Activated naive CD4-positive, alpha-beta T cell treated with anti-CD3 and anti-CD28 coated beads, Interleukin-2, amount 10 ng/mL, durations not matched to agents 7 days and 5 days (primary cell): Measurements from ENCODE around the gene WBP4.
"Not testable (repeated sequence)": the region's sequence is repeated elsewhere in the genome, so short reads cannot be mapped to it uniquely, and the experiment has no call there.

Experiments
- CTCF ChIA-PET: fragments of 350-600 bp; sonication (Branson Sonifier 250); formaldehyde crosslinking; loops from one replicate; lab custom pipeline; 2021; ENCODE audit warnings: antibody characterized with exemption; lab: Charles Lee
- DNase-seq: peaks from one replicate; pipeline ENCODE4 v3.0.0-alpha.2; 2020
- H3K27ac Mint-ChIP-seq: one replicate; pipeline ENCODE4 v1.8.0; 2021; ENCODE audit warnings: mild to moderate bottlenecking, moderate library complexity, mixed read lengths
- H3K27me3 Mint-ChIP-seq: one replicate; pipeline ENCODE4 v1.8.0; 2021; ENCODE audit warnings: mild to moderate bottlenecking, mixed read lengths
- H3K36me3 Mint-ChIP-seq: one replicate; pipeline ENCODE4 v1.8.0; 2021; ENCODE audit warnings: mixed read lengths
- H3K4me1 Mint-ChIP-seq: one replicate; pipeline ENCODE4 v1.8.0; 2021; ENCODE audit warnings: mixed read lengths
- H3K4me3 Mint-ChIP-seq: one replicate; pipeline ENCODE4 v1.8.0; 2021; ENCODE audit warnings: mild to moderate bottlenecking, moderate library complexity, mixed read lengths
- H3K9me3 Mint-ChIP-seq: one replicate; pipeline ENCODE4 v1.8.0; 2021; ENCODE audit warnings: mixed read lengths

WBP4 gene

DNA sequence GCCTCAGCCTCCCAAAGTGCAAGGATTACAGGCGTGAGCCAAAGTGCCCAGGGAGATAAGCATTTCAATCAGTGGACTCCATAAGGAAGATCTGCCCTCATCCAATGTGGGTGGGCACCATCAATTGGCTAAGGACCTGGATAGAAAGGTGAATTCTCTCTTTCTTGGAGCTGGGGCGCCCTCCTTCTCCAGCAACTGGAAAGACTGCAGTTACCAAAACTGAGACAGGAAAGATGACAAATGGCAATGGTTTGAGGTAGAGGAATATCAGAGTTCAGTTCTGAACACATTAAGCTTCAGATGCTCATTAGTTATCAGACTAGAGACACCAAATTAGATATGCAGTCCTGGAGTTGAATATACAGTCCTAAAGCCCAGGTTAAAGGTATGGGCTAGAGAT lies 31.7 kb upstream of the WBP4 start:
- H3K9me3 Mint-ChIP-seq = no peaks in the 10 kb centered on the region
- H3K27ac Mint-ChIP-seq = no peak overlapping the region
- H3K36me3 Mint-ChIP-seq = peaks cover 4% of the 10 kb centered on the region
- H3K27me3 Mint-ChIP-seq = no peaks in the 10 kb centered on the region
- DNase-seq = peak; percentile 34
- CTCF ChIA-PET = interaction anchor here (0.6 to 3.4 kb wide), 13 partner anchors 9 to 361 kb away, joined by 3 to 26 read pairs (median 5); partner anchors contain the start of genes ELF1 and SLC25A15
- no peak overlapping the region for H3K4me3 Mint-ChIP-seq
- peaks cover 24% of the 10 kb centered on the region for H3K4me1 Mint-ChIP-seq

DNA sequence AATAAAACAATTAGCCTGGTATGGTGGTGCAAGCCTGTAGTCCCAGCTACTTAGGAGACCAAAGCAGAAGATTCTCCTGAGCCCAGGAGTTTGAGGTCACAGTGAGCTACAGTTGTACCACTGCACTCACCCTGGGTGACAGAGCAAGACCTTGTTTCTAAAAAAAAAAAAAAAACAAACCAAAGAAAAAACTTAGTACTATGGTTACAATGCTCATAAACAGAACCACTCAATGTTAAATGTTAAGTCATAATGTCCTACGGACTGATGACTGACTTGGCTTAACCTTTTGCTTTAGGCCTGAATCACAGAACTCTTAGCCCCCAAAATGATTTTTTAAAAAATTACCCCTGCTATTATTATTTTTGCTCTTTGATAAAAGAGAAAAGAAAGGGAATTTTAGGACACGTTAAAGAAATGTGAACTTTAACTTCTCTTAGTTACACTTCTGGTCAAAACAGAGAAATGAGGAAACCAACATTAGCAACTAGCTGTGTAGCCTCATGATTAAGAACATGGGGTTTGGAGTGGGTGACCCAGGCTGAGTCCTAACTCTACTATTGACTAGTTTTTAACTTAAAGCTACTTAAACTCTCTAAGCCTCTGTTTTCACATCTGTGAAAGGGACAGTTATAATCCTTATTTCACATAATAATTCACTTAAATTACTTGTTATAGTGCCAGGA lies 28.5 kb upstream of the WBP4 start:
- H3K36me3 Mint-ChIP-seq = no peaks in the 10 kb centered on the region
- no peaks in the 10 kb centered on the region for H3K27me3 Mint-ChIP-seq
- peaks cover 9% of the 10 kb centered on the region for H3K4me1 Mint-ChIP-seq
- CTCF ChIA-PET = interaction anchor here (0.7 to 1.5 kb wide), 2 partner anchors 13 to 14 kb away, joined by 3 to 4 read pairs; partner anchors contain the start of gene ELF1
- H3K4me3 Mint-ChIP-seq = no peak overlapping the region
- no peak overlapping the region for H3K27ac Mint-ChIP-seq
- no peaks in the 10 kb centered on the region for H3K9me3 Mint-ChIP-seq
- DNase-seq = no peak

DNA sequence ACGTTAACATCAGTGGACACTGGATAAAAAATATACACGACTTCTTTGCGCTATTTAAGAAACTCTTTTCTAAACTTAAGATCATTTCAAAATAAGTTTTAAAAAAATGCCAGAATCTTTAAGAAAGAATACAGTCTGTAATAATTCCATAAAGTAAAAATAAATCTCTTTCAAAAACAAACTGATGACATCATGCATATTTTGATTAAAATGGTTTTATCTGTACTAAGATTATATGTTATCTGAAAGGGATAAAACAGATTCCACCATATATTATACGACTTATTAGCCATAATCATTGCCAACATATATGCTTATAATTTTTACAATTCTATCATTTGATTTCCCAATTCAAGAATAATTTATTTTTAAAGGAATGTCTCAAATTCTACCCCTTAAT lies 26.9 kb upstream of the WBP4 start:
- Mint-ChIP-seq H3K4me1 (peaks cover 9% of the 10 kb centered on the region), H3K4me3 (no peak overlapping the region), H3K27ac (no peak overlapping the region), H3K9me3 (no peaks in the 10 kb centered on the region), H3K27me3 (no peaks in the 10 kb centered on the region), H3K36me3 (no peaks in the 10 kb centered on the region)
- no peak for DNase-seq
- CTCF ChIA-PET = interaction anchor here (1.5 kb wide), 1 partner anchor 15 kb away, joined by 3 read pairs; the partner anchor contains the start of gene ELF1

DNA sequence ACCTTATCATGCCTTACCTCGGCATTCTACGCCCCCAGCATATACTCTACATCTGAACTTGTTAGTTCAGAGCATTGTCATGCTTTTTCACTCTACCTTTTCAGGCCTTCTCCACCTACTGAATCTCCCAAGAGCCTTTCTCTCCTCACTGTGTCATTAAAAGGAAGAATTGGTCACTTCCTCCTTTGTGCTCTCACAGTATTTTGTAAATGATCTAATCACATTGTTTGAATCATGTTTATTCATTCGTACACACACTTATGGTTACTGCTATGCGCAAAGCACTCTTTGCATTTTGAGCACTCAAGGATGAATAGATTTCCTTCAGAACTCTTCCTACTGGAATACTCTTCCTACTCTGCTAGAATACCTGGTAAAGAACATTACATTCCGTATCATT lies 26.4 kb upstream of the WBP4 start:
- H3K27ac Mint-ChIP-seq = no peak overlapping the region
- no peak overlapping the region for H3K4me3 Mint-ChIP-seq
- CTCF ChIA-PET = no interaction called here
- H3K27me3 Mint-ChIP-seq = no peaks in the 10 kb centered on the region
- DNase-seq = no peak
- no peaks in the 10 kb centered on the region for H3K36me3 Mint-ChIP-seq
- peaks cover 4% of the 10 kb centered on the region for H3K4me1 Mint-ChIP-seq
- H3K9me3 Mint-ChIP-seq = no peaks in the 10 kb centered on the region

DNA sequence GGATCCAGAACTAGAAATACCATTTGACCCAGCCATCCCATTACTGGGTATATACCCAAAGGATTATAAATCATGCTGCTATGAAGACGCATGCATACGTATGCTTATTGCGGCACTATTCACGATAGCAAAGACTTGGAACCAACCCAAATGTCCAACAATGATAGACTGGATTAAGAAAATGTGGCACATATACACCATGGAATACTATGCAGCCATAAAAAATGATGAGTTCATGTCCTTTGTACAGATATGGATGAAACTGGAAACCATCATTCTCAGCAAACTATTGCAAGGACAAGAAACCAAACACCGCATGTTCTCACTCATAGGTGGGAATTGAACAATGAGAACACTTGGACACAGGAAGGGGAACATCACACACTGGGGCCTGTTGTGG lies 24.8 kb upstream of the WBP4 start:
- H3K4me3 Mint-ChIP-seq, H3K36me3 Mint-ChIP-seq, H3K27ac Mint-ChIP-seq, CTCF ChIA-PET, H3K27me3 Mint-ChIP-seq, H3K4me1 Mint-ChIP-seq, H3K9me3 Mint-ChIP-seq, DNase-seq: not testable (repeated sequence)

DNA sequence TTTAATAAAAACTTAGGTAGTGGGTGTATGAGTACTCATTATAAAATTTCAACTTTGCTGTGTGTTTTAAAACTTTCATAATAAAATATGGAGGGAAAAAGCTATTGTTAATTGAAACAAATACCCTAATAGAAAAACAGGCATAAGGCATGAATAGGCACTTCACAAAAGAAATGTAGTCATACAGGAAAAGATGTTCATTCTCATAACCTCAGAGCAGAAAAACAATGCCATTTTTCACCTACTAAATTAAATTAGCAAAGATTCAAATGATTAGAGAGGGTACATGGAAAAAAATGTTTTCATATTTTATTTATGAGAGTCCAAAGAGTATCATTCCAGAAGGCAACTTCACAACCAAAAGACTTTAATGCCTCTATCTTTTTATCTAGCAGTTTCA lies 21.6 kb upstream of the WBP4 start:
- no peak overlapping the region for H3K4me3 Mint-ChIP-seq
- H3K9me3 Mint-ChIP-seq = peaks cover 6% of the 10 kb centered on the region
- DNase-seq = no peak
- H3K27me3 Mint-ChIP-seq = no peaks in the 10 kb centered on the region
- no peak overlapping the region for H3K27ac Mint-ChIP-seq
- H3K4me1 Mint-ChIP-seq = no peaks in the 10 kb centered on the region
- peaks cover 1% of the 10 kb centered on the region for H3K36me3 Mint-ChIP-seq
- CTCF ChIA-PET = no interaction called here

DNA sequence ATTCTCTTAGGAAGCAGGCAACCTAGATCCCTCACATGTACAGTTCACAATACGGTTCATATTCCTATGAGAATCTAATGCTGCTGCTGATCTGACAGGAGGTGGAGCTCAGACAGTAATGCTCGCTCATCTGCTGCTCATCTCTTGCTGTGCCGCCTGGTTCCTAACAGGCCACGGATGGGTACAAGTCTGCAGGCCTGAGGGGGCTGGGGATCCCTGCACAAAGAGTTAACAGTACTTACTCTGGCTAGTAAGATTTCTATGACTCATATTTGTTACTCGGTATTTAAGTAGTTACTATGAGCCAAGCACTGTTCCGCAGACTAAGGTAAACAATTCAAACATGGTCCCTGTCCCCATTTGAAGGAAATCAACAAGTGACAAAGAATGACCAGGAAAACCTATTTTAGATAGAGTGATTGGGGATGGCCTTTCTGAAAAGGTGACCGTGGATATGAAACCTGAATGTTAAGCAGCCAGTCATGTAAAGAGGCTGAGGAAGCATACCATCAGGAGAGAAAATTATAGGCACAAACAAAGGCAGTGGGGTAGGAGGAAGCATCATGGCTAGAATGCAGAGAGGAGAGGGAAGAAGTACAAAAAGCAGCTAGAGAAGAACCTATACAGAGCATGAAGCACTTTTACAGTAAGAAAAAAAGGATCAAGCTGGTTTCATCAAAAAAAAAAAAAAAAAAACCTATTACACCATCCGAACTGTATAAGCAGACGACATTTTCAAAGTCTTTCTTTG lies 20.6 kb upstream of the WBP4 start:
- H3K4me1 Mint-ChIP-seq = no peaks in the 10 kb centered on the region

DNA sequence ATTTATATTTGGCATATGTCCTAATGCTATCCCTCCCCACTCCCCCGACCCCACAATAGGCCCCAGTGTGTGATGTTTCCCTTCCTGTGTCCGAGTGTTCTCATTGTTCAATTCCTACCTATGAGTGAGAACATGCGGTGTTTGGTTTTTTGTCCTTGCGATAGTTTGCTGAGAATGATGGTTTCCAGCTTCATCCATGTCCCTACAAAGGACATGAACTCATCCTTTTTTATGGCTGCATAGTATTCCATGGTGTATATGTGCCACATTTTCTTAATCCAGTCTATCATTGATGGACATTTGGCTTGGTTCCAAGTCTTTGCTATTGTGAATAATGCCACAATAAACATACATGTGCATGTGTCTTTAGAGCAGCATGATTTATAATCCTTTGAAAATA lies 18.9 kb upstream of the WBP4 start:
- CTCF ChIA-PET, H3K36me3 Mint-ChIP-seq, DNase-seq, H3K4me3 Mint-ChIP-seq, H3K27ac Mint-ChIP-seq, H3K27me3 Mint-ChIP-seq, H3K4me1 Mint-ChIP-seq: not testable (repeated sequence)
- peaks cover 17% of the 10 kb centered on the region for H3K9me3 Mint-ChIP-seq

More for the DNA sequence above, 20.6 kb upstream of the WBP4 start:
- peaks cover 11% of the 10 kb centered on the region for H3K9me3 Mint-ChIP-seq
- H3K27me3 Mint-ChIP-seq = no peaks in the 10 kb centered on the region
- no peak overlapping the region for H3K27ac Mint-ChIP-seq
- CTCF ChIA-PET = no interaction called here
- H3K36me3 Mint-ChIP-seq = peaks cover 1% of the 10 kb centered on the region
- H3K4me3 Mint-ChIP-seq = no peak overlapping the region
- no peak for DNase-seq

DNA sequence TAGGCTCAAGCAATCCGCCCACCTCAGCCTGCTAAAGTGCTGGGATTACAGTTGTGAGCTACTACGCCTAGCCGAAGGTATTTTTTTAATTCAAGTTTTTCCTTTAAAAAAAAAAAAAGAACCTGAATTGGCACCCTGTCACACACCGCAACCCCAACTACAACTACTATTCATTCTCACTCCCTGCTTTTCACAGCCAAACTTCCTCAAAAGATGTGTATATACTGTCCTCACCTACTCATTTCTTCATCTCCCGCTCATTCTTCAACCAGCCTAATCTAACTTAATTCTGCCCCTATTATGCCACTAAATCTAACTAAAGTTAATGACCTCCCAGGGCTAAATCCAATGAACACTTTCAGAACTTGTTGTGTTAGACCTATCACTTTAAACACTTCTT lies 12.7 kb upstream of the WBP4 start:
- H3K27ac Mint-ChIP-seq = no peak overlapping the region
- H3K36me3 Mint-ChIP-seq = peaks cover 22% of the 10 kb centered on the region
- no peak for DNase-seq
- H3K4me1 Mint-ChIP-seq = peaks cover 4% of the 10 kb centered on the region
- H3K4me3 Mint-ChIP-seq = no peak overlapping the region
- CTCF ChIA-PET = interaction anchor here (1.2 to 1.7 kb wide), 2 partner anchors 11 to 74 kb away, joined by 6 read pairs; no protein-coding TSS in a partner anchor
- no peaks in the 10 kb centered on the region for H3K27me3 Mint-ChIP-seq
- H3K9me3 Mint-ChIP-seq = peaks cover 18% of the 10 kb centered on the region

DNA sequence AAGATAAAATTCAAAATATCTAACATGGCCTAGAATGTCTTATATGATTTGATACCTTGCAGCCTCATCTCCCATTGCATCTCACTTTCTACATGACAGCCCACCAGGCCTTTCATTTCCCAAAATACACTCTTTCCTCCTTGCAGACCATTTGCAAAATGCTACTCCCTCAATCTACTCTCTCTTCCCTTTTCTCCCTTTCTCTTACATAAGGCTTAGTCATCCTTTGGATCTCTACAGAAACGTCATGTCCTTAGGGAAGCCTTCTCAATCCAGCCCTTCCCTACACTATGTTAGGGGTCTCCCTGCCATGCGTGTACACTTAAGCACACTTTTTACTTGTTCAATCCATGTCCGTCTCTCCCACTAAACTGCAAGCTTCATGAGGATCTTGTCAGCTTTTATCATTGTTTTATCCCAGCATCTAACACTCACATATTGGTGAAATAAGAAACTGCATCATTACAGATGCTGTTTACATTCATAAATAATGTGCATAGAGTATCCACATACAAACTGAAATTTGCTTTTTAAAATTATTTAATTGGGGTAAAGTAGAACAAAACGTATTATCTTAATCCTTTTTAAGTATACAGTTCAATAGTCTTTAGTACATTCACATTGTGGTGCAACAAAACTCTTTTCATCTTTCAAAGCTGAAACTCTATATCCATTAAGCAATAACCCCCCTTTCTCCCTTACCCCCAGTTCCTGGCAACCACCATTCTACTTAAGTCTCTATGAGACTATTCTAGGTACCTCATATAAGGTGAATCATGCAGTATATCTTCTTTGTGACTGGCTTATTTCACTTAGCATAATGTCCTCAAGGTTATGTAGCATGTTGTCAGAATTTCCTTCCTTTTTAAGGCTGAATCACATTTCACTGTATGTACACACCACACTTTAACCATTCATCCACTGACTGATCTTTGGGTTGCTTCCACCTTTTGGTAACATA lies 11.5 kb upstream of the WBP4 start:
- Mint-ChIP-seq H3K36me3 (peaks cover 22% of the 10 kb centered on the region), H3K4me1 (peaks cover 15% of the 10 kb centered on the region), H3K27ac (no peak overlapping the region), H3K27me3 (no peaks in the 10 kb centered on the region), H3K9me3 (peaks cover 18% of the 10 kb centered on the region), H3K4me3 (no peak overlapping the region)
- no peak for DNase-seq
- CTCF ChIA-PET = interaction anchor here (1.2 to 1.7 kb wide), 3 partner anchors 9 to 75 kb away, joined by 5 to 6 read pairs (median 6); no protein-coding TSS in a partner anchor

DNA sequence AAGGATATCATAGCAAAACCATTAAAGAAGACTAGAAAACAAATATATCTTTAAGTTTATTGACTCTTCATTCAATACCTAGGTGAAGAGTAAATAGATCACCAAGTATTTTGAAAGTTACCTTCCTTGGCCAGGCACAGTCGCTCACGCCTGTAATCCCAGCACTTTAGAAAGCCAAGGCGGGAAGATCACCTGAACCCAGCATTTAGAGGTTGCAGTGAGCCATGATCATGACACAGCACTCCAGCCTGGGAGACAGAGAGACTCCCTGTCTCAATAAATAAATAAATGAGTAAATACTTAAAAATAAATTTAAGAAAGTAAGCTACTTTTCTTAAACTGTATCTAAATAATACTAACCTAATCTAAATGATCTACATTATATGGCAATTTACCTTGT lies 8.9 kb upstream of the WBP4 start:
- CTCF ChIA-PET = interaction anchor here (3.6 to 3.7 kb wide), 2 partner anchors 78 to 170 kb away, joined by 14 to 20 read pairs; no protein-coding TSS in a partner anchor
- no peak for DNase-seq
- peaks cover 13% of the 10 kb centered on the region for H3K36me3 Mint-ChIP-seq
- peaks cover 7% of the 10 kb centered on the region for H3K9me3 Mint-ChIP-seq
- H3K27me3 Mint-ChIP-seq = no peaks in the 10 kb centered on the region
- peaks cover 32% of the 10 kb centered on the region for H3K4me1 Mint-ChIP-seq
- no peak overlapping the region for H3K4me3 Mint-ChIP-seq
- no peak overlapping the region for H3K27ac Mint-ChIP-seq

DNA sequence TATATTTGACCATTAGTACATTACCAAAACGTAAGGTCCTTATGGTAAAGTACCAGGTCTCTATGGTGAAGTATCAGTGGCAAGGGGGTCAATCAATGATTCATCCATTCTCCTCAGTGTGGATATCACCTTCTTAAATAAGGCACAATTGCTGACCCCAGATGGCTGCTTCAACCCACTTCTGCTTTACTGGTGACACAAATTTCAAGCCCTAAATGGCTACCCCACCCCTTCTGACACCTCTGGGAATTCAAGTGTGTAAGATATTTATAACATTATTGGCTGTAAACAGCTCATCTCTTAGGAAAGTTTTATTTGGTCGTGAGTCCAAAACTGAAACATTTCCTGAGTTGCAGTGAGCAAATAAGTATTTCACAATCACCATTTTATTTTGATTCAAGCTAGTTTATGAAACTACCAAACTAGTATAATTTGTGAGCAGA lies 7.9 kb upstream of the WBP4 start:
- Mint-ChIP-seq H3K9me3 (peaks cover 4% of the 10 kb centered on the region), H3K4me1 (peaks cover 38% of the 10 kb centered on the region), H3K27ac (no peak overlapping the region), H3K27me3 (no peaks in the 10 kb centered on the region), H3K36me3 (peaks cover 12% of the 10 kb centered on the region), H3K4me3 (no peak overlapping the region)
- CTCF ChIA-PET = interaction anchor here (0.9 to 3.7 kb wide), 11 partner anchors 8 to 1066 kb away, joined by 3 to 20 read pairs (median 3); partner anchors contain the start of gene ELF1
- no peak for DNase-seq

DNA sequence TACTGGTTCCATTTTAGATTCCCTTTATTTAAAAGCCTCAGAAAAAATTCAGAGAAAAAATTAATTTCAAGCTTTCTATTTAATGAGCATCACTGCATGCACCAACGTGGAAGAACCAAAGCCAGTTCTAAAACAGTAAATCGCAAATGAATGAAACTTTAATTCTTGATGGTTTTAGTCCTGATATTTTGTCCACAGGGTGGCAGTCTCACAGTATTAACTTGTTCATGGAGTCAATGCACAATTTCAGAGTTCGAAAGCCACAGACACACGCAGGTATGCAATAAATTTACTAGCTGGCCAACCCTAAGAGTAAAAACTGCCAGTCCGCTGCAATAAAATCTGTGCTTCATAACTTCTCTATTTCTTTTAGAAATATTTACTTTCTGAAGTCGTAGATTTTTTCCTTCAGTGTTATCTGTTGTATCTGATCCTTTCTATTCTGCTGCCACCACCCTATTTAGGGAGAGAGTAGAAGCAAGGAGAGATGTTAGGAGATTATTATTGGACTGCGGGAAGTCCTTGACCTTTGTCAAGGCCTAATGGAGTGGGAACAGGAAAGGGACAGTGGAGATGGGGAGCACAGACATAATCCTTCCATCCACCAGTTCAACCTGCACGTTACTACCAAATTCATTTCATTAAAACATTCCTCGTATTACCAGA lies 7.0 kb upstream of the WBP4 start:
- DNase-seq = peak; percentile 53
- peaks cover 4% of the 10 kb centered on the region for H3K36me3 Mint-ChIP-seq
- H3K4me1 Mint-ChIP-seq = peaks cover 46% of the 10 kb centered on the region
- no peaks in the 10 kb centered on the region for H3K27me3 Mint-ChIP-seq
- H3K27ac Mint-ChIP-seq = no peak overlapping the region
- no peaks in the 10 kb centered on the region for H3K9me3 Mint-ChIP-seq
- CTCF ChIA-PET = interaction anchor here (0.5 to 3.7 kb wide), 22 partner anchors 9 to 1065 kb away, joined by 3 to 20 read pairs (median 3); partner anchors contain the start of genes ELF1 and NAA16
- no peak overlapping the region for H3K4me3 Mint-ChIP-seq
